ENCODE data around the gene METTL18. TPM values are rescaled to one million over a fixed set of nuclear protein-coding genes. Genes with fewer than 3 reads are reported as not detected.

METTL18 gene
- polyA plus RNA-seq, 1 of the 3 experiments (the other 2 are of a cell fraction) = 1.7 TPM

DNA sequence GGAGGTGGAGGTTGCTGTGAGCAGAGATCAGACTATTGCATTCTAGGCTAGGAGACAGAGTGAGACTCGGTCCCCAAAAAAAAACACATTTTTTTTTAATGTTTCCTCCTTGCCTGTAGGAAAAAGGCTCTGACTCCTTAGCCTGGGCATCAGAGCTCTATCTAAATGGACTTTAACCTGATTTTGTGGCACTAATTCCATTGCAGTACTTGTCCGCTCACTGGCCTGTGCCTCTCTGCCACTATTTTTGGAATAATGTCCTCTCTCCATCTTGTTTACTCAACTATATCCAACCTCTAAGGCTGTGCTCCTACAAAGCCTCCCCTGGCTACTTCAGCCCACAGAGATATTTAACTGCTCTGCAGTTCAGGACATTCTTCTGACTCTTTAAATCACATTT, 26.5 kb downstream of the METTL18 start:
- DNase-seq = no peak
- Histone ChIP-seq H3K9ac (no peak overlapping the region), H3K36me3 (replicated peaks in 1 of 2; ENCODE audit: control insufficient read depth in 1 of 2, insufficient read depth in 2 of 2, low read length in 1 of 2) (no peaks in the 10 kb centered on the region), H3F3A (replicated peaks; ENCODE audit: insufficient read depth) (no peaks in the 10 kb centered on the region), H3K27me3 (ENCODE audit: insufficient read depth) (no peaks in the 10 kb centered on the region), H3K4me1 (ENCODE audit: control insufficient read depth in 1 of 2, insufficient read depth in 2 of 2, low read depth in 1 of 2, low read length in 1 of 2) (no peaks in the 10 kb centered on the region), H3K9me2 (no peaks in the 10 kb centered on the region), H4K20me1 (ENCODE audit: insufficient read depth) (no peaks in the 10 kb centered on the region), H3K9me3 (no peaks in the 10 kb centered on the region), H3K4me3 (ENCODE audit: low read depth in 2 of 2, low read length in 1 of 2) (no peak overlapping the region), H3K79me2 (ENCODE audit: insufficient read depth) (no peaks in the 10 kb centered on the region), H3K4me2 (no peak overlapping the region), H3K27ac (ENCODE audit: low read depth in 2 of 2, low read length in 1 of 2) (no peak overlapping the region), H2AFZ (ENCODE audit: low read depth) (no peak overlapping the region)
- ChIA-PET CTCF (no interaction called here), POLR2A (no interaction called here)
- WGBS (ENCODE audit: low lambda C conversion rate) = 53% methylated on average over 2 of the region's 2 CpGs
- TF ChIP-seq, protein P1, sequence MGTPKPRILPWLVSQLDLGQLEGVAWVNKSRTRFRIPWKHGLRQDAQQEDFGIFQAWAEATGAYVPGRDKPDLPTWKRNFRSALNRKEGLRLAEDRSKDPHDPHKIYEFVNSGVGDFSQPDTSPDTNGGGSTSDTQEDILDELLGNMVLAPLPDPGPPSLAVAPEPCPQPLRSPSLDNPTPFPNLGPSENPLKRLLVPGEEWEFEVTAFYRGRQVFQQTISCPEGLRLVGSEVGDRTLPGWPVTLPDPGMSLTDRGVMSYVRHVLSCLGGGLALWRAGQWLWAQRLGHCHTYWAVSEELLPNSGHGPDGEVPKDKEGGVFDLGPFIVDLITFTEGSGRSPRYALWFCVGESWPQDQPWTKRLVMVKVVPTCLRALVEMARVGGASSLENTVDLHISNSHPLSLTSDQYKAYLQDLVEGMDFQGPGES (IDR thresholded peaks at IDR 0.05; ENCODE audit: low read depth, low read length) = no peak
- TF ChIP-seq EP300 (IDR thresholded peaks at IDR 0.05; ENCODE audit: borderline replicate concordance in 1 of 2, low read depth in 1 of 2, low read length in 1 of 2) = no peak
- TF ChIP-seq, protein P2, sequence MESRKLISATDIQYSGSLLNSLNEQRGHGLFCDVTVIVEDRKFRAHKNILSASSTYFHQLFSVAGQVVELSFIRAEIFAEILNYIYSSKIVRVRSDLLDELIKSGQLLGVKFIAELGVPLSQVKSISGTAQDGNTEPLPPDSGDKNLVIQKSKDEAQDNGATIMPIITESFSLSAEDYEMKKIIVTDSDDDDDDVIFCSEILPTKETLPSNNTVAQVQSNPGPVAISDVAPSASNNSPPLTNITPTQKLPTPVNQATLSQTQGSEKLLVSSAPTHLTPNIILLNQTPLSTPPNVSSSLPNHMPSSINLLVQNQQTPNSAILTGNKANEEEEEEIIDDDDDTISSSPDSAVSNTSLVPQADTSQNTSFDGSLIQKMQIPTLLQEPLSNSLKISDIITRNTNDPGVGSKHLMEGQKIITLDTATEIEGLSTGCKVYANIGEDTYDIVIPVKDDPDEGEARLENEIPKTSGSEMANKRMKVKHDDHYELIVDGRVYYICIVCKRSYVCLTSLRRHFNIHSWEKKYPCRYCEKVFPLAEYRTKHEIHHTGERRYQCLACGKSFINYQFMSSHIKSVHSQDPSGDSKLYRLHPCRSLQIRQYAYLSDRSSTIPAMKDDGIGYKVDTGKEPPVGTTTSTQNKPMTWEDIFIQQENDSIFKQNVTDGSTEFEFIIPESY (IDR thresholded peaks at IDR 0.05; ENCODE audit: borderline replicate concordance, low read depth) = no peak
- no peak for TF ChIP-seq NRF1 (IDR thresholded peaks at IDR 0.05; ENCODE audit: low read depth, low read length)
- TF ChIP-seq RFX5 (IDR thresholded peaks at IDR 0.05; ENCODE audit: low read length) = no peak
- no peak for TF ChIP-seq ELF1 (IDR thresholded peaks at IDR 0.05)

DNA sequence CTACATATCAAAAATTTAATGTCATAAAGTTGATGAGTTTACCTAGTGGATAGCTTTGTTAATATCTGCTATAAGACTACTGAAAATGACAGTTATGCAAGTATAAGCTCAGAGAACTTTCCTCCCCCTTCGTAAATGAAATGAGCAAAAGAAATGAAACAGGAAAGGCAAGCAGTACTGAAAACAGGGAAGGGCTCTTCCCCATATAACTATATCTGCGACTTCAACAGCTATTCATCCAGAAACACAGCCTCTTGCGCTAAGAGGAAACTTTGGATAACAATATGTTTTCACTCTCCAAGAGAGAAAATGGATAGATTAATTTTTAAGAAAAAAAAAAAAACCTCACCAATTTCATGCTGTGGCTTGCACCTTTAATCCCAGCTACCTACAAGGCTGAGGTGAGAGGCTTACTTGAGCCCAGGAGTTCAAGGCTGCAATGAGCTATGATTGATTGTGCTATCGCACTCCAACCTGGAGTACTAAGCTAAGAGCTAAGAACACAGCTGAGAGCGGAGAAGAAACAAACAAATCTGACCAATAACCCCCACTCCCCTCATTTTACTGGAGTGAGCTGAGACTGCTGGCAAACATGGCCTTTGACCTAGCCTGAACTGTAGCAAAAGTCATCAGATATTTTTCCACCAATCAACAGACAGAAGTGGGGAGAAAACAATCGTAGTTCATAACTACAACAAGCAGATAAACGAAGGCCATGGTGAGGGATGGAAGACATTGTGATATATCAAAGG, 29.0 kb downstream of the METTL18 start:
- Histone ChIP-seq H3K9me2 (no peaks in the 10 kb centered on the region), H3K36me3 (replicated peaks in 1 of 2; ENCODE audit: control insufficient read depth in 1 of 2, insufficient read depth in 2 of 2, low read length in 1 of 2) (no peaks in the 10 kb centered on the region), H3K4me2 (no peak overlapping the region), H3F3A (replicated peaks; ENCODE audit: insufficient read depth) (no peaks in the 10 kb centered on the region), H4K20me1 (ENCODE audit: insufficient read depth) (no peaks in the 10 kb centered on the region), H3K27ac (ENCODE audit: low read depth in 2 of 2, low read length in 1 of 2) (no peak overlapping the region), H3K9ac (no peak overlapping the region), H3K79me2 (ENCODE audit: insufficient read depth) (no peaks in the 10 kb centered on the region), H3K4me3 (ENCODE audit: low read depth in 2 of 2, low read length in 1 of 2) (no peak overlapping the region), H3K27me3 (ENCODE audit: insufficient read depth) (no peaks in the 10 kb centered on the region), H3K4me1 (ENCODE audit: control insufficient read depth in 1 of 2, insufficient read depth in 2 of 2, low read depth in 1 of 2, low read length in 1 of 2) (no peaks in the 10 kb centered on the region), H3K9me3 (no peaks in the 10 kb centered on the region), H2AFZ (ENCODE audit: low read depth) (peak overlapping the region; percentile 17; the same call in 1 of the 2 replicates)
- POLR2A ChIA-PET = no interaction called here
- TF ChIP-seq POLR2AphosphoS5 (IDR thresholded peaks at IDR 0.05; ENCODE audit: low read depth, low read length) = no peak
- no peak for TF ChIP-seq ELF1 (IDR thresholded peaks at IDR 0.05)
- TF ChIP-seq CHD2 (IDR thresholded peaks at IDR 0.05; ENCODE audit: low read length, partially characterized antibody) = no peak
- no peak for TF ChIP-seq GATA2 (CRISPR knock-in tag; IDR thresholded peaks at IDR 0.05)
- no peak for TF ChIP-seq FOXM1 (IDR thresholded peaks at IDR 0.05; ENCODE audit: low read depth)
- no peak for TF ChIP-seq FOXJ3 (CRISPR knock-in tag; IDR thresholded peaks at IDR 0.05)
- TF ChIP-seq, protein P3, sequence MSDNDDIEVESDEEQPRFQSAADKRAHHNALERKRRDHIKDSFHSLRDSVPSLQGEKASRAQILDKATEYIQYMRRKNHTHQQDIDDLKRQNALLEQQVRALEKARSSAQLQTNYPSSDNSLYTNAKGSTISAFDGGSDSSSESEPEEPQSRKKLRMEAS (IDR thresholded peaks at IDR 0.05; ENCODE audit: low read depth) = no peak
- no peak for TF ChIP-seq RCOR1 (IDR thresholded peaks at IDR 0.05; ENCODE audit: low read length)
- TF ChIP-seq EZH2phosphoT487 (IDR thresholded peaks at IDR 0.05; ENCODE audit: borderline replicate concordance, low read depth) = no peak
- TF ChIP-seq, protein P2 (IDR thresholded peaks at IDR 0.05; ENCODE audit: borderline replicate concordance, low read depth) = no peak
- TF ChIP-seq, protein P1 (IDR thresholded peaks at IDR 0.05; ENCODE audit: low read depth, low read length) = no peak
- no peak for TF ChIP-seq YY1 (IDR thresholded peaks at IDR 0.05; ENCODE audit: low read depth)
- no peak for TF ChIP-seq TCF12 (IDR thresholded peaks at IDR 0.05)
- no peak for TF ChIP-seq RFX5 (IDR thresholded peaks at IDR 0.05; ENCODE audit: low read length)
- TF ChIP-seq, protein P4, sequence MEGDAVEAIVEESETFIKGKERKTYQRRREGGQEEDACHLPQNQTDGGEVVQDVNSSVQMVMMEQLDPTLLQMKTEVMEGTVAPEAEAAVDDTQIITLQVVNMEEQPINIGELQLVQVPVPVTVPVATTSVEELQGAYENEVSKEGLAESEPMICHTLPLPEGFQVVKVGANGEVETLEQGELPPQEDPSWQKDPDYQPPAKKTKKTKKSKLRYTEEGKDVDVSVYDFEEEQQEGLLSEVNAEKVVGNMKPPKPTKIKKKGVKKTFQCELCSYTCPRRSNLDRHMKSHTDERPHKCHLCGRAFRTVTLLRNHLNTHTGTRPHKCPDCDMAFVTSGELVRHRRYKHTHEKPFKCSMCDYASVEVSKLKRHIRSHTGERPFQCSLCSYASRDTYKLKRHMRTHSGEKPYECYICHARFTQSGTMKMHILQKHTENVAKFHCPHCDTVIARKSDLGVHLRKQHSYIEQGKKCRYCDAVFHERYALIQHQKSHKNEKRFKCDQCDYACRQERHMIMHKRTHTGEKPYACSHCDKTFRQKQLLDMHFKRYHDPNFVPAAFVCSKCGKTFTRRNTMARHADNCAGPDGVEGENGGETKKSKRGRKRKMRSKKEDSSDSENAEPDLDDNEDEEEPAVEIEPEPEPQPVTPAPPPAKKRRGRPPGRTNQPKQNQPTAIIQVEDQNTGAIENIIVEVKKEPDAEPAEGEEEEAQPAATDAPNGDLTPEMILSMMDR (IDR thresholded peaks at IDR 0.05) = no peak
- no peak for TF ChIP-seq EP300 (IDR thresholded peaks at IDR 0.05; ENCODE audit: borderline replicate concordance in 1 of 2, low read depth in 1 of 2, low read length in 1 of 2)
- 49% methylated on average over 7 of the region's 7 CpGs for WGBS (ENCODE audit: low lambda C conversion rate)
- CTCF ChIA-PET = no interaction called here
- DNase-seq = no peak

Data from SK-N-SH (cell line).